ENCODE data around the gene SPOCK1. TPM values are rescaled to one million over a fixed set of nuclear protein-coding genes. Genes with fewer than 3 reads are reported as not detected.

The SPOCK1 gene
- total and polyA plus RNA-seq, 9 of the 15 experiments (the other 6 are each of a cell fraction or from before 2014, with no cell fraction given) = 0.01 to 0.35 (median 0.04) TPM; not detected in 6

DNA sequence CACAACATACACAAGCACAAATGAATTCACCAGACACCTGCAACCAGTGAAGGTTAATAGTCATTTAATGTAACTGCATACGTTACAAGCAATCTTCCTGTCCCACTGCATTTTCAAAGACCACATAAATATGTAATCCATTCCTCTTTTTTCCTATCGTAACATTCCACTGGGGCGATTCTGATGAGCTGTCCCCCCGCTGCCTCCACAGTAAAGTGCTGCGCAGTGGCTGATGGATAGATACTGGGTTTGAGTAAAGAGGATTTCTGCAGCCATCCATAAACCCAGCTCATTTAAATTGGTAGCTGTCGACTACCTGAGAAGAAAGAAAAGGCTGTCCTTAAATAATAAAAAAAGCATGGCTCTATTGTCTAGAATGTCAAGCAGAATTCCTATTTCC lies 181.1 kb downstream of the SPOCK1 start (continued):
- TF ChIP-seq, protein P1, sequence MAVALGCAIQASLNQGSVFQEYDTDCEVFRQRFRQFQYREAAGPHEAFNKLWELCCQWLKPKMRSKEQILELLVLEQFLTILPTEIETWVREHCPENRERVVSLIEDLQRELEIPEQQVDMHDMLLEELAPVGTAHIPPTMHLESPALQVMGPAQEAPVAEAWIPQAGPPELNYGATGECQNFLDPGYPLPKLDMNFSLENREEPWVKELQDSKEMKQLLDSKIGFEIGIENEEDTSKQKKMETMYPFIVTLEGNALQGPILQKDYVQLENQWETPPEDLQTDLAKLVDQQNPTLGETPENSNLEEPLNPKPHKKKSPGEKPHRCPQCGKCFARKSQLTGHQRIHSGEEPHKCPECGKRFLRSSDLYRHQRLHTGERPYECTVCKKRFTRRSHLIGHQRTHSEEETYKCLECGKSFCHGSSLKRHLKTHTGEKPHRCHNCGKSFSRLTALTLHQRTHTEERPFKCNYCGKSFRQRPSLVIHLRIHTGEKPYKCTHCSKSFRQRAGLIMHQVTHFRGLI (CRISPR knock-in tag; IDR thresholded peaks at IDR 0.05) = no peak

DNA sequence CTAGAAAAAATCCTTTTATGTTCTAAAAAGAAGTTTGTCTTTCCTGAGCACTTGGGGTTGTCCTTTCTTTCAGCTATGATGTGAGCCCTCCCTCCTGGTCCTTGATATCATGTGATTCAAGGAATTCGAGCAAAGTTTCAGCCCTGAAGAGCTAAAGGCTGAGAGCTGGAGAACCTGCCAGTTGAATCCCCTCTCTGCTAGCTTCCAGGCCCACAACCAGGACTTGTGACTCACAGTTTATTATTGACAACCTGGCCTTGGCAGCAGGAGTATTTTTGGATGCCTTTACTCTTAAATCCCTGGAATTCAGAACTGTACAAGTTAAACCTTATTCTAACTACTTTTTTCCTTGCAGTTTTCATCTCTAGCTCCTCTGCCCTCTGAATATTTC lies 182.8 kb downstream of the SPOCK1 start:
- Histone ChIP-seq H3K4me2 (ENCODE audit: insufficient read depth, low read length) (no peak overlapping the region), H3K4me1 (replicated peaks in 1 of 2; ENCODE audit: control insufficient read depth in 2 of 2, insufficient read depth in 2 of 2, low read length in 2 of 2) (no peaks in the 10 kb centered on the region), H3K27ac (ENCODE audit: extremely low read depth, low read depth, low read length) (no peak overlapping the region), H3K9me1 (ENCODE audit: control insufficient read depth, insufficient read depth, low read length) (no peaks in the 10 kb centered on the region), H3K27me3 (ENCODE audit: control insufficient read depth in 2 of 2, insufficient read depth in 2 of 2, low read length in 2 of 2) (no peaks in the 10 kb centered on the region), H4K20me1 (replicated peaks; ENCODE audit: control insufficient read depth, insufficient read depth, low read length) (no peaks in the 10 kb centered on the region), H3K9me3 (replicated peaks; ENCODE audit: control insufficient read depth, insufficient read depth, low read depth, low read length) (no peaks in the 10 kb centered on the region), H3K4me3 (no peak overlapping the region), H3K79me2 (ENCODE audit: control insufficient read depth, insufficient read depth, low read length) (no peaks in the 10 kb centered on the region), H3K9ac (ENCODE audit: insufficient read depth in 1 of 2, low read depth in 2 of 2, low read length in 2 of 2) (no peak overlapping the region), H3K36me3 (ENCODE audit: control insufficient read depth, insufficient read depth, low read length) (no peaks in the 10 kb centered on the region), H2AFZ (ENCODE audit: low read depth, low read length) (no peak overlapping the region)
- CTCF ChIA-PET (ENCODE audit: low intra/inter-chr PET ratio) = no interaction called here
- WGBS (ENCODE audit: insufficient coverage, low coverage, missing lambda C conversion rate) = 0% methylated on average over 1 of the region's 1 CpG
- intact Hi-C loops (cut with micrococcal nuclease) = no loop called here
- POLR2A ChIA-PET = interaction anchor here (1.0 kb wide), 1 partner anchor 59 kb away, joined by 3 read pairs; no protein-coding TSS in a partner anchor
- DNase-seq (ENCODE audit: extremely low read depth in 1 of 4, low spot score in 3 of 4) (no peak), FAIRE-seq (no peak), ATAC-seq (no peak)
- no TSS peak for BruUV-seq (replicated peaks)
- in situ Hi-C loops (cut with MboI) = no loop called here
- TF ChIP-seq ZNF785 (CRISPR knock-in tag; IDR thresholded peaks at IDR 0.05) = no peak
- no peak for TF ChIP-seq HMG20A (CRISPR knock-in tag; conservative IDR thresholded peaks at IDR 0.05)
- TF ChIP-seq NFXL1 (CRISPR knock-in tag; IDR thresholded peaks at IDR 0.05) = no peak
- TF ChIP-seq, protein P2, sequence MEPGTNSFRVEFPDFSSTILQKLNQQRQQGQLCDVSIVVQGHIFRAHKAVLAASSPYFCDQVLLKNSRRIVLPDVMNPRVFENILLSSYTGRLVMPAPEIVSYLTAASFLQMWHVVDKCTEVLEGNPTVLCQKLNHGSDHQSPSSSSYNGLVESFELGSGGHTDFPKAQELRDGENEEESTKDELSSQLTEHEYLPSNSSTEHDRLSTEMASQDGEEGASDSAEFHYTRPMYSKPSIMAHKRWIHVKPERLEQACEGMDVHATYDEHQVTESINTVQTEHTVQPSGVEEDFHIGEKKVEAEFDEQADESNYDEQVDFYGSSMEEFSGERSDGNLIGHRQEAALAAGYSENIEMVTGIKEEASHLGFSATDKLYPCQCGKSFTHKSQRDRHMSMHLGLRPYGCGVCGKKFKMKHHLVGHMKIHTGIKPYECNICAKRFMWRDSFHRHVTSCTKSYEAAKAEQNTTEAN (CRISPR knock-in tag; IDR thresholded peaks at IDR 0.05) = no peak
- TF ChIP-seq, protein P3, sequence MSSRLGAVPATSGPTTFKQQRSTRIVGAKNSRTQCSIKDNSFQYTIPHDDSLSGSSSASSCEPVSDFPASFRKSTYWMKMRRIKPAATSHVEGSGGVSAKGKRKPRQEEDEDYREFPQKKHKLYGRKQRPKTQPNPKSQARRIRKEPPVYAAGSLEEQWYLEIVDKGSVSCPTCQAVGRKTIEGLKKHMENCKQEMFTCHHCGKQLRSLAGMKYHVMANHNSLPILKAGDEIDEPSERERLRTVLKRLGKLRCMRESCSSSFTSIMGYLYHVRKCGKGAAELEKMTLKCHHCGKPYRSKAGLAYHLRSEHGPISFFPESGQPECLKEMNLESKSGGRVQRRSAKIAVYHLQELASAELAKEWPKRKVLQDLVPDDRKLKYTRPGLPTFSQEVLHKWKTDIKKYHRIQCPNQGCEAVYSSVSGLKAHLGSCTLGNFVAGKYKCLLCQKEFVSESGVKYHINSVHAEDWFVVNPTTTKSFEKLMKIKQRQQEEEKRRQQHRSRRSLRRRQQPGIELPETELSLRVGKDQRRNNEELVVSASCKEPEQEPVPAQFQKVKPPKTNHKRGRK (tag; IDR thresholded peaks at IDR 0.05) = no peak
- TF ChIP-seq, protein P4, sequence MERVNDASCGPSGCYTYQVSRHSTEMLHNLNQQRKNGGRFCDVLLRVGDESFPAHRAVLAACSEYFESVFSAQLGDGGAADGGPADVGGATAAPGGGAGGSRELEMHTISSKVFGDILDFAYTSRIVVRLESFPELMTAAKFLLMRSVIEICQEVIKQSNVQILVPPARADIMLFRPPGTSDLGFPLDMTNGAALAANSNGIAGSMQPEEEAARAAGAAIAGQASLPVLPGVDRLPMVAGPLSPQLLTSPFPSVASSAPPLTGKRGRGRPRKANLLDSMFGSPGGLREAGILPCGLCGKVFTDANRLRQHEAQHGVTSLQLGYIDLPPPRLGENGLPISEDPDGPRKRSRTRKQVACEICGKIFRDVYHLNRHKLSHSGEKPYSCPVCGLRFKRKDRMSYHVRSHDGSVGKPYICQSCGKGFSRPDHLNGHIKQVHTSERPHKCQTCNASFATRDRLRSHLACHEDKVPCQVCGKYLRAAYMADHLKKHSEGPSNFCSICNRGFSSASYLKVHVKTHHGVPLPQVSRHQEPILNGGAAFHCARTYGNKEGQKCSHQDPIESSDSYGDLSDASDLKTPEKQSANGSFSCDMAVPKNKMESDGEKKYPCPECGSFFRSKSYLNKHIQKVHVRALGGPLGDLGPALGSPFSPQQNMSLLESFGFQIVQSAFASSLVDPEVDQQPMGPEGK (CRISPR knock-in tag; IDR thresholded peaks at IDR 0.05; ENCODE audit: borderline replicate concordance) = no peak
- TF ChIP-seq PRPF4 (IDR thresholded peaks at IDR 0.05; ENCODE audit: insufficient read depth, low read depth, low read length, poor library complexity, severe bottlenecking) = no peak
- TF ChIP-seq SMARCA4 (IDR thresholded peaks at IDR 0.05) = no peak
- TF ChIP-seq MED1 (CRISPR knock-in tag; IDR thresholded peaks at IDR 0.05; ENCODE audit: borderline replicate concordance) = no peak
- TF ChIP-seq, protein P5, sequence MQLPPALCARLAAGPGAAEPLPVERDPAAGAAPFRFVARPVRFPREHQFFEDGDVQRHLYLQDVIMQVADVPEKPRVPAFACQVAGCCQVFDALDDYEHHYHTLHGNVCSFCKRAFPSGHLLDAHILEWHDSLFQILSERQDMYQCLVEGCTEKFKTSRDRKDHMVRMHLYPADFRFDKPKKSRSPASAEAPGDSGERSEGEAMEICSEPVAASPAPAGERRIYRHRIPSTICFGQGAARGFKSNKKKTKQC (CRISPR knock-in tag; IDR thresholded peaks at IDR 0.05) = no peak
- TF ChIP-seq RHOXF2B (CRISPR knock-in tag; conservative IDR thresholded peaks at IDR 0.05) = no peak
- no peak for TF ChIP-seq HNRNPUL1 (IDR thresholded peaks at IDR 0.05; ENCODE audit: low read length)
- no peak for TF ChIP-seq MIER1 (IDR thresholded peaks at IDR 0.05; ENCODE audit: low read depth)
- no peak for TF ChIP-seq MTF1 (CRISPR knock-in tag; IDR thresholded peaks at IDR 0.05; ENCODE audit: borderline replicate concordance)
